GM18502 (cell line): Measurements from ENCODE around the gene TMEM217.

Source experiments
- ATAC-seq: cut with Tn5 transposase; IDR thresholded peaks from one replicate; pipeline ENCODE4 v1.9.1; 2021; ENCODE audit warnings: mild to moderate bottlenecking; ENCODE audit not compliant: unreplicated experiment, poor library complexity

Gene TMEM217

GRCh38 chr6:37282371-37282770 is 24.4 kb upstream of the TMEM217 start:
- ATAC-seq: no peak

GRCh38 chr6:37280162-37280887 is 22.4 kb upstream of the TMEM217 start:
- ATAC-seq: no peak

- no peak for ATAC-seq
Observed at GRCh38 chr6:37279366-37280134, 21.6 kb upstream of the TMEM217 start.

GRCh38 chr6:37277001-37277409 is 19.1 kb upstream of the TMEM217 start:
- ATAC-seq: no peak

- no peak for ATAC-seq
Observed at GRCh38 chr6:37275350-37275749, 17.4 kb upstream of the TMEM217 start.

GRCh38 chr6:37273690-37274089 is 15.7 kb upstream of the TMEM217 start:
- no peak for ATAC-seq

GRCh38 chr6:37272834-37273566 is 15.1 kb upstream of the TMEM217 start:
- no peak for ATAC-seq

- ATAC-seq: no peak
Observed at GRCh38 chr6:37269105-37269504, 11.2 kb upstream of the TMEM217 start.

- no peak for ATAC-seq
Observed at GRCh38 chr6:37265860-37266259, 7.9 kb upstream of the TMEM217 start.

GRCh38 chr6:37265001-37265400 is 7.1 kb upstream of the TMEM217 start:
- ATAC-seq: no peak

GRCh38 chr6:37262446-37263026 is 4.6 kb upstream of the TMEM217 start:
- ATAC-seq: no peak

- ATAC-seq: no peak
Observed at GRCh38 chr6:37261198-37261597, 3.3 kb upstream of the TMEM217 start.

- no peak for ATAC-seq
Observed at GRCh38 chr6:37260444-37260843, 2.5 kb upstream of the TMEM217 start.

- ATAC-seq: no peak
Observed at GRCh38 chr6:37260040-37260439, 2.1 kb upstream of the TMEM217 start.

GRCh38 chr6:37259191-37259590 is 1.2 kb upstream of the TMEM217 start:
- no peak for ATAC-seq

GRCh38 chr6:37258405-37259105 is 611 bp upstream of the TMEM217 start:
- no peak for ATAC-seq

- ATAC-seq: no peak
Observed at GRCh38 chr6:37257320-37257633, 667 bp downstream of the TMEM217 start.

GRCh38 chr6:37256692-37257319 is 1.1 kb downstream of the TMEM217 start:
- no peak for ATAC-seq

- ATAC-seq: no peak
Observed at GRCh38 chr6:37254881-37255280, 3.1 kb downstream of the TMEM217 start.

- no peak for ATAC-seq
Observed at GRCh38 chr6:37253486-37254007, 4.4 kb downstream of the TMEM217 start.
